GM21360 (cell line): ENCODE results near the gene PRDM16.
"Not testable (repeated sequence)": the region's sequence is repeated elsewhere in the genome, so short reads cannot be mapped to it uniquely, and the experiment has no call there.

Experiments
- ATAC-seq: cut with Tn5 transposase; IDR thresholded peaks from one replicate; pipeline ENCODE4 v1.9.1; 2021; ENCODE audit warnings: mild to moderate bottlenecking, moderate library complexity; ENCODE audit not compliant: unreplicated experiment

Gene PRDM16

GRCh38 chr1:3080053-3080955 is 11.3 kb downstream of the PRDM16 start:
- no peak for ATAC-seq

- ATAC-seq = no peak
These were observed 12.2 kb downstream of the PRDM16 start for GRCh38 chr1:3081171-3081683.

- ATAC-seq = no peak
These were observed 13.0 kb downstream of the PRDM16 start for GRCh38 chr1:3082051-3082450.

GRCh38 chr1:3082571-3083516 is 13.8 kb downstream of the PRDM16 start:
- ATAC-seq = no peak

- ATAC-seq = no peak
These were observed 15.2 kb downstream of the PRDM16 start for GRCh38 chr1:3084154-3084553.

- no peak for ATAC-seq
These were observed 15.7 kb downstream of the PRDM16 start for GRCh38 chr1:3084726-3085125.

GRCh38 chr1:3085721-3086120 is 16.7 kb downstream of the PRDM16 start:
- ATAC-seq = no peak

GRCh38 chr1:3086272-3086974 is 17.4 kb downstream of the PRDM16 start:
- ATAC-seq = no peak

GRCh38 chr1:3087049-3087448 is 18.0 kb downstream of the PRDM16 start:
- ATAC-seq = no peak

- ATAC-seq = not testable (repeated sequence)
These were observed 19.1 kb downstream of the PRDM16 start for GRCh38 chr1:3087946-3088668.

- ATAC-seq = no peak
These were observed 20.5 kb downstream of the PRDM16 start for GRCh38 chr1:3089490-3089889.

GRCh38 chr1:3091334-3091733 is 22.3 kb downstream of the PRDM16 start:
- ATAC-seq = no peak

GRCh38 chr1:3092530-3092929 is 23.5 kb downstream of the PRDM16 start:
- no peak for ATAC-seq

GRCh38 chr1:3093898-3094626 is 25.1 kb downstream of the PRDM16 start:
- no peak for ATAC-seq

- no peak for ATAC-seq
These were observed 26.1 kb downstream of the PRDM16 start for GRCh38 chr1:3094863-3095780.

GRCh38 chr1:3096345-3096744 is 27.3 kb downstream of the PRDM16 start:
- ATAC-seq = no peak

- ATAC-seq = no peak
These were observed 28.2 kb downstream of the PRDM16 start for GRCh38 chr1:3097231-3097630.

GRCh38 chr1:3097861-3098260 is 28.9 kb downstream of the PRDM16 start:
- ATAC-seq = no peak
